HG02588 (cell line): ENCODE results near the gene TUB.
A peak's percentile ranks its signal among the peaks of the same experiment; 100 is the strongest.

Source experiments
- ATAC-seq: cut with Tn5 transposase; IDR thresholded peaks from one replicate; pipeline ENCODE4 v1.9.1; 2021; ENCODE audit warnings: mild to moderate bottlenecking, moderate library complexity; ENCODE audit not compliant: unreplicated experiment

Gene TUB

GRCh38 chr11:8080674-8081590 is at the start of gene TUB:
TSS of gene TUB (plus strand) at chr11:8081211. CDS start at chr11:8081511, 300 bp downstream.
- no peak for ATAC-seq

DNA sequence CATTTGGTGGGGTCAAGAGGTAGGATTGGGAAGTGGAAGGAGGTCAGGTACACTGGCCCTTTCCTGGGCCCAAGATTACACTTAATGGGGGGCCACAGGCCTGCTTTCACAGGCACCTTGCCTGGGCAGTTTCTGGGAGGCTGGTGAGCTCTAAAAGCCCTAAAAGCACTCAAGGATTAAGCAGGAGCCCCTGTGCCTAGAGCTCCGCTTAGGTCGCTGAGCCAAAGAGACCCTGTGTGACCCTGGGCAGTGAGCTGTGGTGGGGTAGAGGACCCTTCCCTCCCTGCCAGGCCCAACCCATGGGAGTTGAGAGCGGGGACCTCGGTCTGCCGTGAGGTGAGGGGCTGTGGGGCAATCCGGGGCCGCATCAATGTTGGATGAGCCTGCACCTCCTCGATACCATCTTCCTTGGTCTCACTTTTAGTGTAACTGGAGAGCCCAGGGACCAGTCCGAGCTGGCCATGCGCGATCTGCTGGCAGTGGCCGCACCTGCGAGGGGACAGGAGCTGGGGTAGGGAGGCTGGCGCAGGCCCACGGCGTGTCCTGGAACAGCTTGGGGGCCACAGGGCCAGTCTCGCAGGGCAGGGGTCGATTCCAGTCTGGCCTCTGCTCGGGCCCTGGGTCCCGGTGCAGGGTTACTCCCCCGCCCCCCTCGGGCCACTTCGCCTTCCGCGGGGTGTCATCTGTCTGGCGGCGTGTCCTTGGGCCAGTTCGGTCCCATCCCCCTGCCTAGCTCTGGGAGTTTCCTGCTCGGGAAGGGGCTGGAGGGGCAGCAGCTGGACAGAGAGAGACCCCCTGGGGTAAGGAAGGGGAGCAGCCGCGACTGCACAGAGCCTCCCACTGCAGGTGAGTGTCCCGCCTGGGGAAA is 49.5 kb upstream of the TUB start:
- ATAC-seq: no peak

DNA sequence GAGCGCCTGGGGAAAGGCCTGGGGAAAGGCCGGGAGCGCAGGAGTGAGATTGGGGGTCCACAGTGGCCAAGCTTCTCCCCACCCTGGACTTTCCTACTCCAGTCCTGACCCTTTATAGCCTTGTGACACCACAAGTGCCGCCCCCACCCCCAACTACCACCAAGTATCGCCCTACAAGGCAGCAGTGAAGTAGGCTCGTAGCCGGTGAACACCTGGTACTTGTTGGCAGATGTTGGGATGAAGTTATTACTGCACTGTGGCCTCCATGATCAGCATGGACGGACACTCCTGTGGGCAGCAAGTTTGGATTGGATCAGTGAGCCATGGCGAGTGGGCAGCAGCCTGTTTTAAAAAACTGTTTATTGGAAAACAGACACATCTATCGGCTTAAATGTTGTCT is 48.9 kb upstream of the TUB start:
- no peak for ATAC-seq

DNA sequence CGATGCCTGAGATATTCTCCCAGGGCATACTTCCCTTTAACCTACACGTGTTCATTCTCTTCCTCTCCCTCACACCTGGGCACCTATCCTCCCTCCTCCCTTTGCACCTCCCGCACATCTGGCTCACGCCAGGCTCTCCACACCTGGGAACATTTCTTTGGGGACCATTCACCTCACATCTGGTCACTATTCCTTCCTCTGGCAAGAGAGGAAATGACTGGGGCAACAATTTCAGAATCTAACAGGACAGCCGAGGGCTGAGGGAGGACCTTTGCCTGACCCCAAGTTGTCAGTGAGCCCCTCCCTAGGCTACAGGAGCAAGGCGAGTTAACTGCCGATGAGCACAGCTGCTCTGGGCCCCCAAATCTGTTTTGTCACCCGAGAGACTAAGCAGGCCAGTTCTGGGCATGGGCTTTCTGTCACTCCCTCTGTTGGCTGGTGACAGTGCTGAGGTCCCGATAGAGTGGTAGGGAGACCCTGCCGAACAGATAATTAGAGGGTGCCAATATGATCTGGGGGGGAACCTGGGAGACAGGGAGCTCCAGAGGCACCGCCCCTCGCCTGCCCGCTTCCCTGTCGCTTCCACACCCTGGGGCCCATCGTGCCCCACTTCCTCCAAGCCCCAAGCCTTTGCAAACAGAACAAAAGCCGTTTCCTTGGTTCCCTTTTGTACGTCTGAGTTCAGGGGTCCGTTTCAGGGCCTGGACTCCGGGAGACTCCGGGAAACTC is 48.3 kb upstream of the TUB start:
- ATAC-seq: no peak

GRCh38 chr11:8033305-8034105 is 47.5 kb upstream of the TUB start:
- peak; percentile 62 for ATAC-seq

DNA sequence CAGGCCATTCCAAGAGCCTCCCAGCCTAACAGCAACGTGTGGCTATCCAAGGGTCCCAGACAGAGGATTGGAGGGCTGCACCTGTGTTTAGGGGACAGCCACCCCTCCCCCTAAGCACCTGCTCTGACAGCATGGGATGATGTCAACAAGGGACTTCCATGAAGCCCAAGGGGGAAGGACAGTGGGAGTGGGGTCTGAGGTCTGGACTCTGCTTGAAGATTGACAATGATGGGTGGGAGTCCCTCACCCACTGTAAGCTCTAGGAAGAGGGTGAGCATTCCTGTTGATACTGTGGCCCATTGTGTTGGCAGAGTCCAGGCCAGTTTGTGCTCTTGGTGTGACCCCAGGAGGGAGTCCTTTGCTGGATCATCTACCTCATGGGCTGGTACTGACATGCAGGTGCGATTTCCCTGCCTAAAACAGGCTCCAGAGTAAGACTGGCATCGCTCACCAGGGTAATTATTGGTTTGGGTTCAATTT is 46.9 kb upstream of the TUB start:
- no peak for ATAC-seq

DNA sequence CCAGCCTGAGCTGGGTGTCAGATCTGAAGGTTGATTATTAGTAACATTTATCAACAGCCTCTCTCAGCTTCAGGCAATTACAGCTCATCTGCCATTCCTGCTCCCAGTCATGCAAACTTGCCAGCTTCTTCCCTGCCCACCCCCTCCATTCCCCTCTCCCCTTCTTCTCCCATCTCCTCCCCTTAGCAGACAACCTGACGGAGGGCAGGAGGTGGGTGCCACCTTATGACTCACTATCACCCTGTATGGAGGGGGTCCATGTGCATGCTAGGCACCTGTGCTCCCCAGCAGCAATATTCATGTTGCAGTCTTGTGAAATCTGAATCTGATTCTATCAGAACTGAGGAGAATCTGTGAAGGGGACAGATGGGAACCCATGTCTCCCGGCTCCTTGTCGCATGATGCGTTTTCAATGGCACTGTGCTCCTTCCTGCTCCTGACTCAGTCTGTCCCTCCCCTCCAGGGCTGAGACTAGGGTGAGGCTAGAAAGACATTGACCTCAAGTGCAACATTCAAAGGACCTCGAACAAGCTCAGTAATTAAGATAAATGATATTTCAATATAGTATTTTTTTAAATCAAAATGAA is 46.3 kb upstream of the TUB start:
- ATAC-seq: no peak

DNA sequence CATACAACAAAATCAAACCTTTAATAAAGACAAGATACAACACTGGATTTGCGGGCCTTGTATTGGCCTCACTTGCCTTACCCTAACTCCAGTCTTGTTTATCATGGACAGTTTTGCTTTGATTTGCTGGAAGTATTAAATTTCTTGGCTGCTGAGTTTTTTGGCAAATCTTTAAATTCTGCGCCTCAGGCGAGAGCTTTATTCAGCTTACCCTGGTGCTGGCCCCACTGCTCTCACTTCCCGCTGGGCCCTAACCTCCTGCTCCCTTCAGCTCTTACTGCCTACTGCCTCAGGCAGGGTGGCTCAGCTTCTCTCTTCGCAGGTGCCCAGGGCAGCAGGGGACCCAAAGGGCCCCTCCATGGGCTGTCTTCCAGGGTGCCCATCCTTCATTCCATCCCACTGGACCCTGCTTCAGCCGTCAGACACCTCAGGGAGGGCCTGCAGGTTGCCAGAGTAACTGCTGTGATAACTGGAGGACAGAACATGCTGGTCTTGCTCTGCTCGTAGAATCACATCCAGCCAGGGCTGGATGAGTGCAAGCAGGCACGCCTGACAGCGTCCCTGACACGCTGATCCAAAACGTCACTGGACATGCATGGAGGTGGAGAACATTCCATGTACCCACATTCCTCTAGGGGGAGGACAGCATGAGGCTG is 45.7 kb upstream of the TUB start:
- no peak for ATAC-seq

DNA sequence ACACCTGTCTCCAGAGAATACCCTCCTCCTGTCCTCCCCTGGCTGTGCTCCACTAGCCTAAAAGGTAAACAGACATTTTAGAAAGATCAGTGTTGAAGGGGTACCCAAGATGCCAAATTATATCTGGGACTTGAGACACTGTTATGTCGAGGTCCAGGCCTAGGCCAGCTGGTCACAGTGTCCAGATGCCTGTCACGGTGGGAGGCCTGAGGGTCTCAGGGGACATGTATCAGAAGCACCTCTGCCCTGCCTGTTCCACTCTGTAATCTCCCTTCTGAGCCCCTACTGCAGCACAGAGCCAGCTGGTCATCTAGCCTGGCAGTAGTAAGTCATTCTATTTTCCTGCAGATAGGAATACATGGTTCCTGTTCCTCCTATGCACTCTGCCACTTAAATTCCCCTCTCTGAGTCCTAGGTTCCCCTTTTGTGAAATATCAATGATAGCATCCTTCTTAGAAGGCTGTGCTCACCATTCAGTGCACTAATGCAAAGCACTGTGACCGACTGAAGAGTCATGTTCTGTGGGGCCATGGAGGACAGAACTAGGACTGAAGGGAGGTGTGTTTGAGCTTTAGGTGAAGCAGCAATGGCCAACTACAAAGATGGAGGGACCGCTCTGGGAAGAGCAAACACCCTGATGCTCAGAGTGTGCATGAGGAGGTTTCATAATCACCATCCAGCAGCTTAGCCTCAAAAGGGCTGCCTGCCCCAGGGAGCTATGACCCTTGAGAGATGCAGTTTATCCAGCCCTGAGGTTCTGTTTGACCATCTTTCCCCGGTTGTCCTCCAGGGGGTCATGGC is 44.8 kb upstream of the TUB start:
- ATAC-seq: no peak

DNA sequence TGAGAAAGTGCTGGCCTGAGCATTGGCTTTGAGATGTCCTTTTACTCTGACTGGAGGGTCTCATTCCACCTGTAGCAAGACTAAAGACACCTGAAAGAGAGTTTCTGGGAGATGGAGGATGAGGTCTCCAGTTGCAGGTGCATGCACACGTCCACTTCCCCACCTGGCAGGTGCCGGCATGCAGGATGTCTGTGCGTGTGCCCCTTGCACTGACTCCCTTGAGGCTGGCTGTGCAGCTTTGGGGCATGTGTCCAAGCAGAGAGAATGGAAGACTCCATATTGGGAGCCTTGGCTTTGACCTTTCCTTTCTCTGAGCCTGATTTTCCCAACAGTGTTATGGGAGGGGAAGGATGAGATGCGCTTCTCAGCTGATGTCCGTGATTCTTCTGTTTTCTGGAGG is 44.0 kb upstream of the TUB start:
- ATAC-seq: no peak

- ATAC-seq: no peak
These were observed 42.6 kb upstream of the TUB start for GRCh38 chr11:8038393-8038792.

GRCh38 chr11:8038811-8039529 is 42.0 kb upstream of the TUB start:
- no peak for ATAC-seq

- no peak for ATAC-seq
These were observed 41.3 kb upstream of the TUB start for GRCh38 chr11:8039530-8040260.

DNA sequence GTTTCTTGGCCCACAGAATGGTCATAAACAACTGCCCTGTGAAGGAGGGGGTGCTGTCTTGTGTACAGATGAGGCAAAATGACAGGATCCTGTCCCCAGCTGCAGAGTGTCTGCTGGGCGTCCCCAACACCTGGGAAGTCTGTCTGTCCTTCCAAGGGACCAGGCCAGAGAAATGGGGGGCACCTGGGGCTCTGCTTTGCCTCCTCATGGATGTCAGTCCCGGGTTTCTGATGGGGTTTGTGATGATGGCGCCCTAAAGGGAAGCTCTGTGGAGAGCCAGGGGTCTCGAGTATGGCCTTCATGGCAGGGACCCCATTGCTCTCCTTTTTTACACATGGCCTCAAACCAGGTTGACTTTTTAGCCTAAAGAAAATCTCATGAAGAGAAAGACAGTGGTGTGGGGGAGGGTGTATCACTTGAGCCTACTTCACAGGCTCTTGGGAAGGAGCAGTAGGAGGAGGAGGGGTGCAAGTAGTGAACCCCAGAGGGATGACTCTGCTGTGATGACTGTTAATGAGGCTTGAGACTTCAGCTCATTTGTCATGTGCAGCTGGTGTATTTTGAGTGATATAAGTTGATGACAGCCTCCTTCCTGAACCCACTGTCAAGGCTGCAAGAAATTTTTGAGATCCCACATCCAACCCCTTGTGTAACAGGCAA is 40.6 kb upstream of the TUB start:
- no peak for ATAC-seq

GRCh38 chr11:8040921-8041285 is 40.1 kb upstream of the TUB start:
- no peak for ATAC-seq

DNA sequence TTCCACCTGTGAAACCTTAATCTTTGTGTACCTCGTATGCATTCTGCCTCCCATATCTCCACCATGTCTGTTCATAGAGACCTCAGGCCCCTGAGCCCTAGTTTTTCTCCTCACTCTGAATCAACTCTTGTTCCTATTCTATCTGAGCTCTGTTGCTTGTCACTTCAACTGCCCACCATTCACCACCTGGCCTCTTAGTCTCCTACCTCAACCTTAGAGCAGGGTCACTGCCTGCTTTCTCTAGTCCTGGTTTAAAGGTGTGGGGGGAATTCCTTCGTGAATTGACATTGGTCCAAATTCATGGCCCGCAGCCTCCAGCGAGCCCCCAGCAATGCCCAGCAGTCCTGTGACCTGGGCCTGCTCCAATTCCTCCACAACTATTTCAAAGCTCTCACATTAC is 39.4 kb upstream of the TUB start:
- ATAC-seq: no peak

- ATAC-seq: no peak
These were observed 37.3 kb upstream of the TUB start for GRCh38 chr11:8043756-8044155.
